ENCODE data around the gene ZFYVE1. TPM values are rescaled to one million over a fixed set of nuclear protein-coding genes. Genes with fewer than 3 reads are reported as not detected.

ZFYVE1 gene
- total RNA-seq, 1 experiment from 2014 or later = 14.2 TPM

DNA sequence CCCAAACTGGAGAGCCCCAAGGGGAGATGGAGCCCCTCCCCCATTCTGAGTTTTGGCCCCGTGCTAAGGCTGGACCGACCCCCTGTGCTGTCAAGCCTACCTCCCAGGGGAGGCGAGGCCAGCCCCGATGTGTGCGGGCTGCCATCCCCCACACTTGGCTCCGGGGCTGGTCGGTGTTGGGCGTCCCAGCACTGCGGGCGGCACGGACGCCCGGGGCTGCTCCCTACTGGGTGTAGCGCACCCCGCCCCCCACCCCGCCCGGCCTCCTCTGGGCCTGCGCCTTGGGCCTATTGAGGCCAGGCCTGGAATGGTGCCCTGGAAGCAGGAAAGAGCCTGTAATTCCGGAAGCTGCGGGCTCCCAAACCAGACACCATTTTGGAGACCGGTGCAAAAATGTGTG lies 98.0 kb downstream of the ZFYVE1 start:
- Histone ChIP-seq H3K4me1 (ENCODE audit: insufficient read depth, low read length) (peaks cover 4% of the 10 kb centered on the region; the same call in 1 of the 2 replicates), H3K79me2 (ENCODE audit: insufficient read depth, low read length) (no peaks in the 10 kb centered on the region), H3K79me1 (ENCODE audit: insufficient read depth, low read depth, low read length, poor library complexity, severe bottlenecking) (no peaks in the 10 kb centered on the region), H2BK5ac (ENCODE audit: insufficient read length, low read length) (no peak overlapping the region), H2BK120ac (ENCODE audit: low read depth, low read length, poor library complexity, severe bottlenecking) (no peak overlapping the region), H3K9ac (ENCODE audit: extremely low read depth, insufficient read length, low read length) (no peak overlapping the region), H2AK5ac (ENCODE audit: insufficient read length, low read length) (no peak overlapping the region), H2AFZ (ENCODE audit: low read length) (no peak overlapping the region), H3K23ac (ENCODE audit: insufficient read length, low read depth, low read length) (no peak overlapping the region), H3K4me2 (ENCODE audit: insufficient read depth, insufficient read length, low read length) (no peak overlapping the region), H3K27me3 (ENCODE audit: insufficient read depth, low read length) (no peaks in the 10 kb centered on the region), H2BK12ac (ENCODE audit: insufficient read length, low read depth, low read length) (no peak overlapping the region), H2BK15ac (ENCODE audit: low read depth, low read length) (no peak overlapping the region), H4K20me1 (ENCODE audit: control insufficient read depth, insufficient read depth, insufficient read length) (no peaks in the 10 kb centered on the region), H3K14ac (ENCODE audit: insufficient read depth, low read length) (no peak overlapping the region), H2BK20ac (ENCODE audit: low read depth, low read length, poor library complexity, severe bottlenecking) (no peak overlapping the region), H4K5ac (ENCODE audit: insufficient read length, low read depth, low read length) (no peak overlapping the region), H4K91ac (ENCODE audit: insufficient read length, low read depth, low read length) (no peak overlapping the region), H3K9me3 (ENCODE audit: control insufficient read depth, low read depth, low read length) (no peaks in the 10 kb centered on the region), H4K8ac (replicated peaks; ENCODE audit: insufficient read length, low read depth, low read length) (no peak overlapping the region), H3K23me2 (ENCODE audit: insufficient read length, low read depth, low read length, poor library complexity, severe bottlenecking) (peaks cover 8% of the 10 kb centered on the region), H3K56ac (ENCODE audit: insufficient read length, low read depth, low read length) (no peak overlapping the region), H3K18ac (ENCODE audit: insufficient read length, low read depth, low read length) (no peak overlapping the region), H3K4ac (ENCODE audit: low read depth, low read length) (no peak overlapping the region), H3K27ac (ENCODE audit: insufficient read length, low read depth, low read length) (no peak overlapping the region), H3T11ph (ENCODE audit: low read length) (no peak overlapping the region)
- H3K36me3 Mint-ChIP-seq (ENCODE audit: insufficient read depth in 1 of 3, low read depth in 3 of 3) = peaks cover 0 to 7% (median 0%) of the 10 kb centered on the region in 3 experiments; a peak in 3 of 7 replicates
- H3K4me1 Mint-ChIP-seq = peaks cover 19 to 20% of the 10 kb centered on the region in 2 experiments
- no peak for DNase-seq
- H3K4me3 Mint-ChIP-seq = no peak overlapping the region
- TF ChIP-seq, protein P1, sequence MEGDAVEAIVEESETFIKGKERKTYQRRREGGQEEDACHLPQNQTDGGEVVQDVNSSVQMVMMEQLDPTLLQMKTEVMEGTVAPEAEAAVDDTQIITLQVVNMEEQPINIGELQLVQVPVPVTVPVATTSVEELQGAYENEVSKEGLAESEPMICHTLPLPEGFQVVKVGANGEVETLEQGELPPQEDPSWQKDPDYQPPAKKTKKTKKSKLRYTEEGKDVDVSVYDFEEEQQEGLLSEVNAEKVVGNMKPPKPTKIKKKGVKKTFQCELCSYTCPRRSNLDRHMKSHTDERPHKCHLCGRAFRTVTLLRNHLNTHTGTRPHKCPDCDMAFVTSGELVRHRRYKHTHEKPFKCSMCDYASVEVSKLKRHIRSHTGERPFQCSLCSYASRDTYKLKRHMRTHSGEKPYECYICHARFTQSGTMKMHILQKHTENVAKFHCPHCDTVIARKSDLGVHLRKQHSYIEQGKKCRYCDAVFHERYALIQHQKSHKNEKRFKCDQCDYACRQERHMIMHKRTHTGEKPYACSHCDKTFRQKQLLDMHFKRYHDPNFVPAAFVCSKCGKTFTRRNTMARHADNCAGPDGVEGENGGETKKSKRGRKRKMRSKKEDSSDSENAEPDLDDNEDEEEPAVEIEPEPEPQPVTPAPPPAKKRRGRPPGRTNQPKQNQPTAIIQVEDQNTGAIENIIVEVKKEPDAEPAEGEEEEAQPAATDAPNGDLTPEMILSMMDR (conservative IDR thresholded peaks at IDR 0.05) = no peak
- H3K9me3 Mint-ChIP-seq = no peaks in the 10 kb centered on the region; a peak in 1 of 5 replicates
- H3K27me3 Mint-ChIP-seq (ENCODE audit: low read depth) = peaks cover 21% of the 10 kb centered on the region
- no peak overlapping the region for H3K27ac Mint-ChIP-seq
- WGBS (ENCODE audit: extremely low coverage, insufficient read length, low lambda C conversion rate) = no CpG with 5 or more reads among the region's 21 CpGs
